ENCODE measurements around the gene SGPL1. TPM values are rescaled to one million over a fixed set of nuclear protein-coding genes. Genes with fewer than 3 reads are reported as not detected.
A peak's percentile ranks its signal among the peaks of the same experiment; 100 is the strongest.

The SGPL1 gene
- total and polyA plus RNA-seq, 2 of the 8 experiments (the other 6 are each of a cell fraction or from before 2014, with no cell fraction given), result 20.5 to 51.6 TPM

DNA sequence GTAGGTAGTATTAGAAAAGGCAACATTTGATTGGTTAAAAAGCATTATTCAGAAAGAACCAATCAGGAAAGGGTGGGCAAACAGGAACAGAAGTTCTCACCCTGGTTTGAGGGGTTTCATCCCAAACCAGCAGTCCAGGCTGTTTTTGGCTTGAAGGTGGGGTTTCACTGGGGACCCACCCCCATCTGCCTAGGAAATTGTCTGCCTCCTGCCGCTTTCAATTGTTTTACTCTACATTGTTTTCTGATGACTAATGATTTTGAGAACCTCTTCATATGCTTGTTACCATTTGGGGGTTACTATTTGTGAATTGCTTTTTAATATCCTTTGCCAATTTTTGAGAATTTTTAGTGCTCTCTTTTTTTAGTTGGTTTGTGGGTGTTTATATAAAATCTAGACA, 75.9 kb downstream of the SGPL1 start:
- H2BK120ac ChIP-seq (replicated peaks; ENCODE audit: low read depth, low read length), result no peak overlapping the region
- H3K79me1 ChIP-seq (ENCODE audit: low read depth, low read length), result no peaks in the 10 kb centered on the region
- CTCF ChIA-PET (ENCODE audit: partially characterized antibody), result interaction anchor here (0.9 to 2.3 kb wide), 3 partner anchors 8 to 393 kb away, joined by 4 to 17 read pairs (median 8); no protein-coding TSS in a partner anchor
- H4K5ac ChIP-seq (ENCODE audit: insufficient read length, low read depth, low read length), result no peak overlapping the region
- no peak overlapping the region for H3K56ac ChIP-seq (replicated peaks; ENCODE audit: insufficient read length, low read depth, low read length)
- H3K4me1 ChIP-seq (replicated peaks in 1 of 4; ENCODE audit: control insufficient read depth in 3 of 4, insufficient read depth in 4 of 4, low read length in 3 of 4), result peaks cover 10 to 26% (median 20%) of the 10 kb centered on the region in 4 experiments
- H3K79me2 ChIP-seq (ENCODE audit: control insufficient read depth in 1 of 2, insufficient read depth in 2 of 2, low read length in 2 of 2), result no peaks in the 10 kb centered on the region
- H4K91ac ChIP-seq (replicated peaks; ENCODE audit: insufficient read length, low read length), result no peak overlapping the region
- no peak overlapping the region for H3K14ac ChIP-seq (ENCODE audit: insufficient read length)
- H3K36me3 ChIP-seq (ENCODE audit: control insufficient read depth in 2 of 4, insufficient read depth in 4 of 4, low read length in 3 of 4), result no peaks in the 10 kb centered on the region
- FAIRE-seq, result no peak
- H3K4me3 ChIP-seq (ENCODE audit: extremely low read depth in 1 of 4, insufficient read depth in 2 of 4, low read depth in 3 of 4, low read length in 4 of 4), result no peak overlapping the region
- H3K9me3 ChIP-seq (ENCODE audit: insufficient read depth in 2 of 2, low read depth in 1 of 2, low read length in 1 of 2), result no peaks in the 10 kb centered on the region
- H2BK20ac ChIP-seq (ENCODE audit: low read length), result no peak overlapping the region
- H3K18ac ChIP-seq (ENCODE audit: extremely low read depth, low read length), result peak overlapping the region; percentile 39; the same call in 1 of the 2 replicates
- no peak overlapping the region for H3K4me2 ChIP-seq (ENCODE audit: insufficient read depth in 1 of 2, low read depth in 2 of 2, low read length in 2 of 2)
- peaks cover 3% of the 10 kb centered on the region for H3K23me2 ChIP-seq (ENCODE audit: low read depth, low read length)
- H2AK5ac ChIP-seq (ENCODE audit: low read depth, low read length), result no peak overlapping the region
- no peak overlapping the region for H3K4ac ChIP-seq (replicated peaks; ENCODE audit: insufficient read length, low read depth, low read length)
- POLR2A ChIA-PET (ENCODE audit: partially characterized antibody), result interaction anchor here (0.6 kb wide), 1 partner anchor 321 kb away, joined by 3 read pairs; the partner anchor contains the start of gene UNC5B
- H2BK12ac ChIP-seq (ENCODE audit: low read depth, low read length), result no peak overlapping the region
- no peaks in the 10 kb centered on the region for H4K20me1 ChIP-seq (replicated peaks in 1 of 2; ENCODE audit: control insufficient read depth in 1 of 2, insufficient read depth in 2 of 2, low read length in 2 of 2)
- WGBS, 2 experiments (ENCODE audit: extremely low coverage in 1 of 2, insufficient coverage in 1 of 2, insufficient read length in 1 of 2, insufficient replicate concordance in 2 of 2, low coverage in 1 of 2, low lambda C conversion rate in 2 of 2, missing lambda C conversion rate in 1 of 2), result 61% methylated on average over 1 of the region's 1 CpG; no CpG with 5 or more reads in 1 of the 2 experiments
- H2BK15ac ChIP-seq (ENCODE audit: low read length), result no peak overlapping the region
- no peak for DNase-seq (ENCODE audit: low read depth in 1 of 2, low spot score in 2 of 2)
- no peak overlapping the region for H3K9ac ChIP-seq (replicated peaks in 1 of 4; ENCODE audit: extremely low read depth in 1 of 4, low read depth in 3 of 4, low read length in 3 of 4)
- no peak overlapping the region for H3K27ac ChIP-seq (ENCODE audit: low read depth, low read length)
- H3K23ac ChIP-seq (ENCODE audit: insufficient read length), result no peak overlapping the region
- no peak overlapping the region for H2BK5ac ChIP-seq (ENCODE audit: low read depth, low read length)
- H2AFZ ChIP-seq (ENCODE audit: low read length), result no peak overlapping the region
- H3K27me3 ChIP-seq (replicated peaks in 1 of 4; ENCODE audit: control insufficient read depth in 3 of 4, extremely low read depth in 1 of 4, insufficient read depth in 3 of 4, low read length in 3 of 4), result no peaks in the 10 kb centered on the region; a peak in 1 of 7 replicates
- TF ChIP-seq EP300 (IDR thresholded peaks at IDR 0.05; ENCODE audit: borderline replicate concordance in 1 of 2, low read depth in 2 of 2, low read length in 2 of 2) (no peak), JUND (IDR thresholded peaks at IDR 0.05; ENCODE audit: low read length) (peak; percentile 40; the same call in 1 of the 2 replicates)
- H4K8ac ChIP-seq (ENCODE audit: extremely low read depth, insufficient read depth, low read length), result no peak overlapping the region
